ENCODE data around the gene UGT1A10.
A peak's percentile ranks its signal among the peaks of the same experiment; 100 is the strongest.

UGT1A10 gene

DNA sequence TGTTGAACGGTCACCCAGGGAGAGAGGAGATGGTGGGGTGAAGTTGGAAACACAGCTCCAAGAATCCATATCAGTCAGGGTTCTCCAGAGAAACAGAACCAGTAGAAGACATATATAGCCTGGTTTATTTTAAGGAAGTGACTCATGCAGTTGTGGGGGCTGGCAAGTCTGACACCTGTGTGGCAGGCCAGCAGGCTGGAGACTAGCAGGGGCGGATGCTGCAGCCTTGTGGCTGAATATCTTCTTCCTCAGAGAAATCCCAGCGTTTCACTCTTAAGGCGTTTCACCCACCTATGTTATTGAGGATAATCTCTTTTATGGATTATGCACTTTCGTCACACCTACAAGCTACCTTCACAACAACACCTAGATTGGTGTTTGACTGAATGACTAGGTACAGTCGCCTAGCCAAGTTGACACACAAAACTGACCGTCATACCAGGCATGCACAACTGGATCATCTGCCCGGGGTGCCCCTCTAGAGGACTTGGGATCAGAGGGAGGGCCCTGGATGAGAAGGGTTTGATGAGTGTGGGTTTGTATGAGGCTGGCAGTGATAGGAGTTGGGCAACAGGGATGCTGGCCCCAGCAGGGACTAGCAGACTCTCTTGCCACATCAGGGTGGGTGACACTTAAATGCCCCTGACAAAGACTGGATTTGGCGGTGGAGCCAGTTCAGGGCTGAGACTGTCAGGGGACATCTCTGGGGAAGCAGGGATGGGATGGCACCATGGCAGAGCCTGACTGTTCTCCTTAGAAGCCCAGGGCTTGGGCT is 165.3 kb downstream of the UGT1A10 start:
- DNase-seq (ENCODE audit: low spot score) (no peak), ATAC-seq (ENCODE audit: low read depth) (peak; percentile 68)
- H3K27me3 ChIP-seq (ENCODE audit: insufficient read depth, poor library complexity, severe bottlenecking): no peaks in the 10 kb centered on the region
- no peaks in the 10 kb centered on the region for H3K9me3 ChIP-seq (ENCODE audit: severe bottlenecking)
- no peak overlapping the region for H3K27ac ChIP-seq (ENCODE audit: poor library complexity, severe bottlenecking)
- H3K4me1 ChIP-seq (ENCODE audit: insufficient read depth, poor library complexity, severe bottlenecking): no peaks in the 10 kb centered on the region
- H3K4me3 ChIP-seq (ENCODE audit: severe bottlenecking): no peak overlapping the region
- no peaks in the 10 kb centered on the region for H3K36me3 ChIP-seq (ENCODE audit: low read depth)
- TF ChIP-seq, protein P1, sequence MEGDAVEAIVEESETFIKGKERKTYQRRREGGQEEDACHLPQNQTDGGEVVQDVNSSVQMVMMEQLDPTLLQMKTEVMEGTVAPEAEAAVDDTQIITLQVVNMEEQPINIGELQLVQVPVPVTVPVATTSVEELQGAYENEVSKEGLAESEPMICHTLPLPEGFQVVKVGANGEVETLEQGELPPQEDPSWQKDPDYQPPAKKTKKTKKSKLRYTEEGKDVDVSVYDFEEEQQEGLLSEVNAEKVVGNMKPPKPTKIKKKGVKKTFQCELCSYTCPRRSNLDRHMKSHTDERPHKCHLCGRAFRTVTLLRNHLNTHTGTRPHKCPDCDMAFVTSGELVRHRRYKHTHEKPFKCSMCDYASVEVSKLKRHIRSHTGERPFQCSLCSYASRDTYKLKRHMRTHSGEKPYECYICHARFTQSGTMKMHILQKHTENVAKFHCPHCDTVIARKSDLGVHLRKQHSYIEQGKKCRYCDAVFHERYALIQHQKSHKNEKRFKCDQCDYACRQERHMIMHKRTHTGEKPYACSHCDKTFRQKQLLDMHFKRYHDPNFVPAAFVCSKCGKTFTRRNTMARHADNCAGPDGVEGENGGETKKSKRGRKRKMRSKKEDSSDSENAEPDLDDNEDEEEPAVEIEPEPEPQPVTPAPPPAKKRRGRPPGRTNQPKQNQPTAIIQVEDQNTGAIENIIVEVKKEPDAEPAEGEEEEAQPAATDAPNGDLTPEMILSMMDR (IDR thresholded peaks at IDR 0.05; ENCODE audit: poor library complexity, severe bottlenecking): no peak

DNA sequence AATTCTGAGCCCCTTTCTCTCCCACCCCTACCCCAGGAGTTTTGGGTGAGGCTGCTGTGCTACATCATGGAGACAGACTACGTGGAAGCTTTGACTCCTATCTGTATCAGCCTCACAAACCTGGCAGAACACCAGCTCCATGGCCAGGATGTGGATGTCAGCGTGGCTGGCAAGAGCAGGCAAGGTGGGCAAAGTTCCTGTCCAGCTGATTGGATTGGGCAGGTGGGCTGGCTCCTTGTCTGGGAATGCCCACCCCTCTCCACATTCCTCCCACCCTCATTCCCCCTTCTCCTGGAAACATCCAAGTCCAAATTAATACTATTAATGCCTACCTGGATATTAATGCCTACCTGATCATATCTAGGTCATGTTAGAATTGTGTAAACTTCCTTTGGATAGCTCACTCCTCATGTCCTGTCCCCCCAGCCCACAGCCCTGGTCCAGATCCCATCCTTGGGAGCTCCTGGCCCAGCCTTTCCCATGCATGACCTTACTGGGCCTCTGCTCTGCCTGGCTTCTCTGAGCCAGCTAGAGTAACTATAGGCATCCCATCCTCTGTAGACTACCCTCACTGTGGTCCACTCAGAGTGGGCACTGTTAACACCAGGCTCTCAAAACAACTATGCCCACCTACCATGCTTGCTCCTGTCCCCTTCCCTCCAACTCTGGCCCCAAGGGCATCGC is 166.0 kb downstream of the UGT1A10 start:
- ATAC-seq (ENCODE audit: low read depth) (no peak), DNase-seq (ENCODE audit: low spot score) (no peak)
- H3K27ac ChIP-seq (ENCODE audit: poor library complexity, severe bottlenecking): no peak overlapping the region

DNA sequence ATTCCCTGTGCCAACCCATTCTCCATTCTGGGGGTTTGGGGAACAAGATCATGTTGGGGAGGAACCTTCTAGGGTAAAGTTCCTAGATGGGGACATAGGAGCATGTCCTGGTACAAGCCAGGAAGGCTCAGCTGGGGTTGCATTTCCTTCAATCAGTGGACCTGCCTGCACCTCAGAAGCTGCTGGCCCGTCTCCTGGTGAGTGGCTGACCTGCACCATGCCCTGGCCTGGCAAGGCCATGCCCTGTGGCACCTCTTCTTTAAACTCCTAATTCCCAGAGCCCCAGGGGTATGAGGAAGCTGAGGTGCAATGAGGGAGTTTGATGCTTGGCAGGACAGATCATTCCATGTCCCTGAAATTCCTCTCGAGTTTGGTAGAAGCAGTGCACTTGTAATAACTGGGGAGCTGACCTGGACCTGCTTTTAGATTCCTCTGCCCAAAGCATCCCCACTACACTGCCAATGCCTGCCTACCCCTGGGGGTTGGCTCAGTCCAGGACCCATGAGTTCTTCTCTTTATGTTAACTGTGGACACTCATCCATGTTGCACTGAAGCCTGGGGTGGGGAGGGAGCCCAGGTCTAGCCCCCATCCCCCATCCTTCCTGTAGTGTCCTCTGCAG is 167.2 kb downstream of the UGT1A10 start:
- Histone ChIP-seq H3K9me3 (ENCODE audit: severe bottlenecking) (no peaks in the 10 kb centered on the region), H3K4me3 (ENCODE audit: severe bottlenecking) (no peak overlapping the region), H3K27ac (ENCODE audit: poor library complexity, severe bottlenecking) (no peak overlapping the region), H3K27me3 (ENCODE audit: insufficient read depth, poor library complexity, severe bottlenecking) (no peaks in the 10 kb centered on the region), H3K4me1 (ENCODE audit: insufficient read depth, poor library complexity, severe bottlenecking) (no peaks in the 10 kb centered on the region), H3K36me3 (ENCODE audit: low read depth) (no peaks in the 10 kb centered on the region)
- ATAC-seq (ENCODE audit: low read depth): no peak
- no peak for DNase-seq (ENCODE audit: low spot score)
- TF ChIP-seq, protein P1 (IDR thresholded peaks at IDR 0.05; ENCODE audit: poor library complexity, severe bottlenecking): no peak

More for the DNA sequence above, 166.0 kb downstream of the UGT1A10 start:
- H3K4me3 ChIP-seq (ENCODE audit: severe bottlenecking): no peak overlapping the region
- H3K27me3 ChIP-seq (ENCODE audit: insufficient read depth, poor library complexity, severe bottlenecking): no peaks in the 10 kb centered on the region
- no peaks in the 10 kb centered on the region for H3K4me1 ChIP-seq (ENCODE audit: insufficient read depth, poor library complexity, severe bottlenecking)
- no peaks in the 10 kb centered on the region for H3K36me3 ChIP-seq (ENCODE audit: low read depth)
- TF ChIP-seq, protein P1 (IDR thresholded peaks at IDR 0.05; ENCODE audit: poor library complexity, severe bottlenecking): no peak
- no peaks in the 10 kb centered on the region for H3K9me3 ChIP-seq (ENCODE audit: severe bottlenecking)

DNA sequence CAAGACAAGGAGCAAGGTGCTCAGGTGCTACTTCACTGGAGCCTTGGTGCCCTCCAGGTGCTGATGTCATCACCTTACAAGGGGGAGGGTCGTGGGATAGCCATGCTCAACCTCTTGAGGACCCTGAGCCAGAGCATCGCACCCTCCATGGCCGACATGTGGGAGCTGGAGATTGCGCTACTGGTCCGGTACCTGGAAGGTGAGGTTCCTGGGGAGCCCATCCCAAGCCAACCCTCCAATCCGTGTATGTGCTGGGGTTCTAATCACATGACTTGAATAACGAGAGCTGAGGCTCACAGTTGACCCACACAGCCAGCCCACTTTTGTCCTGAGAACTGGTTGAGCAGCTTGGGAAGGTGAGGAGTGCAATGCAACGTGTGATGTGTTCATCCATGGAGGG is 167.7 kb downstream of the UGT1A10 start:
- no peak overlapping the region for H3K4me3 ChIP-seq (ENCODE audit: severe bottlenecking)
- H3K27ac ChIP-seq (ENCODE audit: poor library complexity, severe bottlenecking): no peak overlapping the region
- ATAC-seq (ENCODE audit: low read depth): no peak
- H3K27me3 ChIP-seq (ENCODE audit: insufficient read depth, poor library complexity, severe bottlenecking): no peaks in the 10 kb centered on the region
- H3K9me3 ChIP-seq (ENCODE audit: severe bottlenecking): no peaks in the 10 kb centered on the region
- TF ChIP-seq, protein P1 (IDR thresholded peaks at IDR 0.05; ENCODE audit: poor library complexity, severe bottlenecking): no peak
- H3K36me3 ChIP-seq (ENCODE audit: low read depth): no peaks in the 10 kb centered on the region
- peak; percentile 36 for DNase-seq (ENCODE audit: low spot score)
- no peaks in the 10 kb centered on the region for H3K4me1 ChIP-seq (ENCODE audit: insufficient read depth, poor library complexity, severe bottlenecking)
